Effector CD8-positive, alpha-beta T cell (primary cell): Measurements from ENCODE around the gene FFAR1.
A peak's percentile ranks its signal among the peaks of the same experiment; 100 is the strongest.
"Not testable (repeated sequence)": the region's sequence is repeated elsewhere in the genome, so short reads cannot be mapped to it uniquely, and the experiment has no call there.

Source experiments
- DNase-seq: peaks from one replicate; lab custom pipeline; 2025; lab: John Stamatoyannopoulos, UW

The FFAR1 gene

DNA sequence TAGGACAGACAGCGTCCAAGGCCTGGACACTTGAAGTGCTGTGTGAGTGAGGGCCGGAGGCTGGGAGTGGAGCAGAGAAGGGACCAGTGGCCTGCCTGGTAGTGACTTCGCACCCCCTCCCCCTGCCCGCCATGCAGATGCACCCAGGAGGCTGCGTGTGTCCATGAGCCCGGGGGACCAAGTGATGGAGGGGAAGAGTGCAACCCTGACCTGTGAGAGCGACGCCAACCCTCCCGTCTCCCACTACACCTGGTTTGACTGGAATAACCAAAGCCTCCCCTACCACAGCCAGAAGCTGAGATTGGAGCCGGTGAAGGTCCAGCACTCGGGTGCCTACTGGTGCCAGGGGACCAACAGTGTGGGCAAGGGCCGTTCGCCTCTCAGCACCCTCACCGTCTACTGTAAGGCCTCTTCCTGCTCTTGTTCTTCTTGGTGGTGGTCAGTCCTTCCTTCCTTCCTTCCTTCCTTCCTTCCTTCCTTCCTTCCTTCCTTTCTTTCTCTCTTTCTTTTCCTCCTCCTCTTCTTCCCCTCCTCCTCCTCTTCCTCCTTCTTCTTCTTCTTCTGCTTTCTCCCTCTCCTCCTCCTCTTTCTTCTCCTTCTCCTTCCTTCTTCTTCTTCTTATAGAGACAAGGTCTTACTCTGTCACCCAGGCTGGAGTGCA is 6.0 kb upstream of the FFAR1 start:
- DNase-seq, result no peak

DNA sequence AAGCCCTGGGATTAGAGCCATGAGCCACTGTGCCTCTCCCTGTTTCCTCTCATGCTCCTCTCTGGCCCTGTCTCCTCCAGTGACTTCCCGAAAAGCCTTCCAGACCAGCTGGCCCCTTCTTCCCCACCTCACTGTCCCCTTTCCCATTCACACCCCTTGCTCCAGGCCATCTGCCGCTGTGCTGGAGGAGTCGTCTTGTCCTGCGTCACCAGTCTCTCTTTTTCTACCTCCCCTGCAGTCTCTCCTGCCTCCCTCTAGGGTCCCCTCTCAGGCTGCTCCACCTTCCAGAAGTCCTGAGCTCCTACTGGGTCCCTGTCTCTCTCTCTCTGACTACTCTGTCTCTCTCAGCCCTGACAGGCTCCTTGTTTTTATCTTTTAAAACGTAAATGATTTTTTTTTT is 5.3 kb upstream of the FFAR1 start:
- no peak for DNase-seq

- no peak for DNase-seq
These were observed 3.1 kb upstream of the FFAR1 start for GRCh38 chr19:35344511-35345031.

GRCh38 chr19:35345671-35346111 is 2.0 kb upstream of the FFAR1 start:
- no peak for DNase-seq

DNA sequence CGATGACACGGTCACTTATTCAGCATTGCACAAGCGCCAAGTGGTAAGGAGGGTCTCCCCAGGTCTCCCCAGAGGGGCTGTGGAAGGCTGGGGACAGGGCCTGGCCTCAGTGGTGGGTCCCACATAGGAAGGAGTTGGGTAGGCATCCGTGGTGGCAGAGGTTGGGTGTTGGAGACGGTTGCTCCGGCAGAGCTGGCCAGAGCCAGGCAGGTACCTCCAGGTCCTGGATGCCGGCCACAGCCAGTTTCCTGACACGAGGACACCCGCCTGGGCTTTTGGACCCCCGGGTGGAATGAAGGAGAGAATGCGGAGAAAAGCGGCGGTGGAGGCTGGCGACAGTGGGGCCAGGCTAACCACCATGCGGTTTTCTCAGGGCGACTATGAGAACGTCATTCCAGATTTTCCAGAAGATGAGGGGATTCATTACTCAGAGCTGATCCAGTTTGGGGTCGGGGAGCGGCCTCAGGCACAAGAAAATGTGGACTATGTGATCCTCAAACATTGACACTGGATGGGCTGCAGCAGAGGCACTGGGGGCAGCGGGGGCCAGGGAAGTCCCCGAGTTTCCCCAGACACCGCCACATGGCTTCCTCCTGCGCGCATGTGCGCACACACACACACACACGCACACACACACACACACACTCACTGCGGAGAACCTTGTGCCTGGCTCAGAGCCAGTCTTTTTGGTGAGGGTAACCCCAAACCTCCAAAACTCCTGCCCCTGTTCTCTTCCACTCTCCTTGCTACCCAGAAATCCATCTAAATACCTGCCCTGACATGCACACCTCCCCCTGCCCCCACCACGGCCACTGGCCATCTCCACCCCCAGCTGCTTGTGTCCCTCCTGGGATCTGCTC is 1.3 kb upstream of the FFAR1 start:
- DNase-seq, result peak; percentile 46

- no peak for DNase-seq
These were observed 212 bp downstream of the FFAR1 start for GRCh38 chr19:35347930-35348298.

DNA sequence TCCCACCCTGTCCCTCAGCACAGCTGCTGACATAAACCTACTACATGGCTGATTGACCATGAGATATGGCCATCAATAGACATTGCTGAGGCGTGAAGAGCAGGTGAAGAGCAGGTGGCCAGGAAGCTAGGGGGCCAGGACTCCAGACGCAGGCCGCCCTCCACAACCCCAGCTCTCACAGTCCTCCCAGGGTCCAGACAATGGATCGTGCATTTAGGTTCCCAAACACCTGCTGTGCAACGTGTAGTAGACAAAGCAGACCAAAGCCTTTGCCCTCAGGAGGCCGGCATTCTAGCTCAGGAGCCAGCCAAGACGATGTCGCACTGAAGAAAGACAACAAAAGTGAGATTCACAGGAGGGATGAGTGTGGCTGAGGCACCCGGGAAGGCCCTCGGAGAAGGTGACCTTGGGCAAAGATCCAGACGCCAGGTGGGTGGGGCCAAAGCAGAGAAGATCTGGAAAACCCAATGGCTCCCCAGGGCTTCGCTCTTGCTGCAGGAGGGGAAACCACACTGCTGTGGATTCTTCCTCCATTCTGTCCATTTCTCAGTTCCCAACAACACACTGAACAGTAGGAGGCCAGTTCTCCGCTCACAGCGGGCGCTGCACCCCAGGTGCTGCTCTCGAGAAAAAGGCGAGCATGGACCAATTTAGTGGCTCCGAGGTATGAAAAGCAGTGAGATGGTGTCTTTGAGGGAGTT is 1.4 kb downstream of the FFAR1 start:
- no peak for DNase-seq

DNA sequence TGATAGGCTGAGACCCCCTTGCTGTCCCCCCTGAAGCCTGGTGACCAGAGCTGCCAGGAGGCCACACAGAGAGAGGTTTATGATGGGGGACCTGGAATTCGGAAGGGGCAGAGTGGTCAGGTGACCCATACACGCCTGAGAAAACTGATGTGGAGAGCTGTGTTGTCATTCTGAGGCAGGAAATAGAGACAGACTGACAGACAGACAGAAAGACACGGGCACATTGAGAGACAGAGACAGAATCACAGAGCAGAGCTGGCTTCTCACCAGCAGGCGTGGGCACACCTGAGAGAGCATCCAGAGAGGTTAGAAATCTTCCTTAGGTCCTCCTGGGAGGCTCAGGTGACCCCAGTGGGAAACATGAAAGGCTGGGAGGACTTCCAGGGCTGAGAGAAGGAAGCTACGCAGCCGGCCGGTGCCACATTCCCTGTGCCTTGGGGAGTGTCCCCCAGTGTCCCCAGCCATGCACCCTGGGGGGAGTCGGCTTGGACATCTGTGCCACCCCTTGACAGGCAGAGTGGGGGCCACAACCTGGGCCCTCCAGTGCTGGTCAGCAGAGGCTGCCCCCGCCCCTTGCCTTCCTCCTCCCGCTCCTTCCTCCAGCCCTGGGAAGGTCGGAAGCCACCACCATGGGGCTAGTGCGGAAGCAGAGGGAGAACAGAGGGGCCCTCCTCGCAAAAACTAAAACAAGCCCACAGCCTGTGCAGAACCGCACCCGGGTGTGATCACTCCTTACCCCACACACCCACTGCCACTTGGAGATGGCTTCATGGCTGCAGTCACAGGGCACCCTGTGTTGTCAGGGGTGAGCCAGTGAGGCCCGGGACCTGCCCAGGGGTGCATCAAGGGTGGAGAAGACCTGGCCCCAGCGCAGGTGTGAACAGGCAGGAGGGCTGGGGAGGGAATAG is 2.2 kb downstream of the FFAR1 start:
- DNase-seq, result no peak

DNA sequence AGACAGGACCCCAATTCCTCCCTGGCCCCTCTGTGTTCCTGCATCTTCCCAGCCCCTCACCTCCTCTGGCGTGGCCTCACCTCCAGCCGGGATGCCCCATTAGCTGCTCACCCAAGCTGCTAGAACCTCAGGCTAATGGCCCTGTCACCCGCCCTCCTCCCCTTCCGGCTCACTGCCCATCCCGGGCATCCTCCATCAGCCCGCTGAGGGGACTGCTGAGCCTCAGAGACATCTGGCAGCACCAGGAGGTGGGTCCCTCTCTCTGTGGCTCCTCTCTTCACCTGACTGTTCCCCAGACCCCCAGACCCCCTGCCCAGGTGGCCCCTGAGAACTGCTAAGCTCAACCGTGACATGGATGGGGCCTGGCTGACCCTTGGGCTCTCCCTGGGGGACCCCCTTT is 2.9 kb downstream of the FFAR1 start:
- DNase-seq, result no peak

GRCh38 chr19:35351411-35352176 is 3.9 kb downstream of the FFAR1 start:
- DNase-seq, result no peak

GRCh38 chr19:35352177-35352447 is 4.4 kb downstream of the FFAR1 start:
- no peak for DNase-seq

DNA sequence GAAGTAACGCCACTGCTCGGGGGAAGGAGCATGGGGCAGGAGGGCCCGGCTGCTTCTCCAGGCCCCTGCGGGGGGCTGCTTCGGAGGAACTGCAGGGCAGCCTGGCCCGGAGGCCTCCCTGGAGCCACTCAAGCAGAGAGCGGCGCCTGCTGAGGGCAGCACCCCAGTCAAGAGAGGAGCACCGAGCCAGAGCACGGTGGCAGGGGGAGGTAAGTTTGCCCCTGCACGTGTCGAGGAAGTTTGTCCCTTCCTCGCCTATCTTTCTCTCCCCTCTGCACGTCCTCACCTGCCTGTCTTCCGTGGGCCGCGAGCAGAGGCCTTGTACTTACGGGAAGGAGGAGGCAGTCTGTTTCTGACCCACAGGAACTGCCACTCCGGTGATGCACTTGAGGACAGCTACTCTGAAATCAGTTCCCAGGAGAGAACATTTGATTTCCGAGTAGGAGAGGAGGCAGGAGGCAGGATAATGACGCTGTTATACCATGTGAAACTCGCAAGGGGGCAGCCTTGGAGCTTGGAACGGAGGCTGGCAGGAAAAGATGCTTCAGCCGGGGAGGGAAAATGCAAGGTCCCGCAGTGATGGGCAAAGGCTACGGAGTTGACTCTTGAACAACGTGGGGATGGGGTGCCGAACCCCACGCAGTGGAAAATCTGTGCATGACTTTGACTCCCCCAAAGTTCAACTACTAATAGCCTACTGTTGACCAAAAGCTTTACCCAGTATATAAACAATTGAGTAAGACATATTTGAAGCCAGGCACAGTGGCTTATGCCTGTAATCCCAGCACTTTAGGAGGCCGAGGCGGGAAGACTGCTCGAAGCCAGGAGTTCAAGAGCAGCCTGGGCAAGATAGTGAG is 5.0 kb downstream of the FFAR1 start:
- peak; percentile 47 for DNase-seq

DNA sequence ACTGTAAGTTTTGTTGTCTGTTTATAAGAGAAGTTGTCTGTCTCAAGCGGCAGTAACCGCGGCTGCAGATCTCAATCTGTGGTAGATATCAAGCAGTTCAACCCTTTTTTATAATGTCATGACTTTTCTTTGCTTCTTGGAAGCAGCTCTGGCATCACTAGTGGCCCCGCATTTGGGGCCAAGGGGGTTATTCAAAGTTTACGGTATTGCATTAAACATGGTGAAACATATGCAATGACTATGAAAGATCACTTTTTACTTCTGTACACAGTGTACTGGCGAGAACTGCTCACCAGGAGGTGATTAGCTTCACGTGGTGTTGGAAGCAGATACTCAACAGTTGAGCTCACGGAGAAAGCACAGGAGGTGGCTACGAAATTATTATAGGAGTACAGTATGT is 5.9 kb downstream of the FFAR1 start:
- DNase-seq, result no peak

- no peak for DNase-seq
These were observed 7.2 kb downstream of the FFAR1 start for GRCh38 chr19:35354898-35355297.

GRCh38 chr19:35355791-35356460 is 8.2 kb downstream of the FFAR1 start:
- no peak for DNase-seq

GRCh38 chr19:35357867-35358573 is 10.3 kb downstream of the FFAR1 start, which contains the start of gene FFAR3:
Gene FFAR3, plus strand, starts transcription at chr19:35358460. Its CDS starts 431 bp downstream, at chr19:35358891.
- no peak for DNase-seq

GRCh38 chr19:35358834-35359233 is 11.1 kb downstream of the FFAR1 start:
- not testable (repeated sequence) for DNase-seq

DNA sequence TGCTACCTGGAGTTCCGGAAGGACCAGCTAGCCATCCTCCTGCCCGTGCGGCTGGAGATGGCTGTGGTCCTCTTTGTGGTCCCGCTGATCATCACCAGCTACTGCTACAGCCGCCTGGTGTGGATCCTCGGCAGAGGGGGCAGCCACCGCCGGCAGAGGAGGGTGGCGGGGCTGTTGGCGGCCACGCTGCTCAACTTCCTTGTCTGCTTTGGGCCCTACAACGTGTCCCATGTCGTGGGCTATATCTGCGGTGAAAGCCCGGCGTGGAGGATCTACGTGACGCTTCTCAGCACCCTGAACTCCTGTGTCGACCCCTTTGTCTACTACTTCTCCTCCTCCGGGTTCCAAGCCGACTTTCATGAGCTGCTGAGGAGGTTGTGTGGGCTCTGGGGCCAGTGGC is 11.7 kb downstream of the FFAR1 start:
- DNase-seq, result not testable (repeated sequence)

DNA sequence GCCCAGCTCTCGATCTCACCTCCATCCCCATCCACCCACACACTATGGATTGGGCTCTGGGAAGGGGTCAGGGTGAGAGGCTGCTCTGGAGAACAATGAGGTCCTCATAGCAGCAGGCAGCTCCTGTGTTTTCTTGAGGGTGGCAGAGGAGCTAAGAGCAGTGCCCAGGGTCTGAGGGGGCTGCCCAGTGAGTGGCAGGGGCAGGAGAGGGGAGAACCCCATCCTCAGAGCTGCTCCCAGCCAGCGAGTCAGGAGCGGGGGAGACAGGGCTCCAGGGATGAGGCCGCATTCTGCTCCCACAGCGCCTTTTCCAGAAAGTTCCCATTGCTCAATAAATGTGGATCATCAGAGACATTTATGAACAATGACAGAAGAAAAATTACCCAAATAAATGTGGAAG is 12.4 kb downstream of the FFAR1 start:
- not testable (repeated sequence) for DNase-seq
